ACHN (cell line): Measurements from ENCODE around the gene LRP8.
A peak's percentile ranks its signal among the peaks of the same experiment; 100 is the strongest.

Experiments used
- DNase-seq: peaks from one replicate; pipeline ENCODE4 v3.0.0-alpha.2; 2015
- in situ Hi-C: cut with HindIII; loops from 2 replicates; pipeline ENCODE4 v1.10.0; 2017; ENCODE audit warnings: low sequenced_read_pairs, low pct_ligation_motif_present, low pct_unique_long_range_greater_than_20kb

The LRP8 gene

GRCh38 chr1:53328541-53329499, 950 bp upstream of the LRP8 start:
- no peak for DNase-seq
- in situ Hi-C loops: no loop called here

- DNase-seq: peak; percentile 25
These were observed 522 bp downstream of the LRP8 start for GRCh38 chr1:53327182-53327913.

GRCh38 chr1:53326598-53327181, 1.2 kb downstream of the LRP8 start:
- peak; percentile 57 for DNase-seq
- in situ Hi-C loops: no loop called here

More at GRCh38 chr1:53327182-53327913, 522 bp downstream of the LRP8 start:
- in situ Hi-C loops: no loop called here

GRCh38 chr1:53326088-53326597, 1.7 kb downstream of the LRP8 start:
- in situ Hi-C loops: no loop called here
- peak; percentile 94 for DNase-seq

- no peak for DNase-seq
- in situ Hi-C loops: no loop called here
These were observed 2.4 kb downstream of the LRP8 start for GRCh38 chr1:53325326-53326087.

- DNase-seq: no peak
- in situ Hi-C loops: no loop called here
These were observed 3.1 kb downstream of the LRP8 start for GRCh38 chr1:53324728-53325297.

GRCh38 chr1:53324321-53324720, 3.5 kb downstream of the LRP8 start:
- in situ Hi-C loops: no loop called here
- no peak for DNase-seq

GRCh38 chr1:53323316-53323715, 4.6 kb downstream of the LRP8 start:
- in situ Hi-C loops: no loop called here
- DNase-seq: no peak

- in situ Hi-C loops: no loop called here
- no peak for DNase-seq
These were observed 5.9 kb downstream of the LRP8 start for GRCh38 chr1:53321776-53322602.

GRCh38 chr1:53321366-53321765, 6.5 kb downstream of the LRP8 start:
- peak; percentile 11 for DNase-seq

GRCh38 chr1:53320646-53321045, 7.2 kb downstream of the LRP8 start:
- in situ Hi-C loops: no loop called here
- no peak for DNase-seq

More at GRCh38 chr1:53321366-53321765, 6.5 kb downstream of the LRP8 start:
- in situ Hi-C loops: no loop called here

GRCh38 chr1:53319296-53320101, 8.4 kb downstream of the LRP8 start:
- no peak for DNase-seq
- in situ Hi-C loops: no loop called here

GRCh38 chr1:53317646-53318539, 10.0 kb downstream of the LRP8 start:
- no peak for DNase-seq
- in situ Hi-C loops: no loop called here

GRCh38 chr1:53316766-53317581, 10.9 kb downstream of the LRP8 start:
- DNase-seq: no peak
- in situ Hi-C loops: no loop called here

GRCh38 chr1:53316424-53316765, 11.5 kb downstream of the LRP8 start:
- no peak for DNase-seq
- in situ Hi-C loops: no loop called here
